ENCODE data around the gene ZFAND4.
"Not testable (repeated sequence)": the region's sequence is repeated elsewhere in the genome, so short reads cannot be mapped to it uniquely, and the experiment has no call there.

- TF ChIP-seq CTCF, POLR2A (IDR thresholded peaks at IDR 0.05): not testable (repeated sequence)
Measured at GRCh38 chr10:45710200-45710796, 37.7 kb upstream of the ZFAND4 start.
